Measurements from ENCODE around the gene MOB1B.

MOB1B gene

DNA sequence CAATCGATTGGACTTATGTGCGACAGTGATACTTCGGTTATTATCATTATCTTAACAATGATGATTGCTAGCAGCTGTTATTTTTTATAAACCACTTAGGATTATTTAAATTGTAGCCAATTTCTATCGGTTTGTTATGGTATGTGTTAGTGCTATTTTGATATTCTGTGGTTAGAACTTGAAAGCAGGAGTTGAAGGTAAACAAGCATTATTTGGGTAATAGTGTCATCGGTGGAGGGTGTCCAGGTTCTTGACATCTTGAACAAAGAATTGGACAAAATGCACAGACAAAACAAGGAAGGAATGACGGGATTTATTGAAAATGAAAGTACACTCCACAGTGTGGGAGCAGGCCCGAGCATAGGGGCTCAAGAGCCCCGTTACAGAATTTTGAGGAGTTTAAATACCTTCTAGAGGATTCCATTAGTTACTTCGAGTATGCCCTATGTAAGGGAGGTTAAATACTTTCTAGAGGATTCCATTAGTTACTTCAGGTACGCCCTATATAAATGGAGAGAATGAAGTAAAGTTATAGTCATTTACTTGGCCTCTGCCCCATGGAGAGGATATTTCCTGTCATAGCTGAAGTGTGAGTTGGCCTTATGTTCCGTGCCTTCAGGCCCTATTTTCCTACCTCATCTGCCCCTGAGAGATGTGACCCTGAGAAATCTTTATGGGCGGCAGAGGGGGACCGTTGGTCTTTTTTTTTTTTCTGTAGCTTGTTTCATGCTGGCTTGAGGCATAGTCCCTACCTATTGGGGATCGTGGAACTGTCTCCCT, 13.1 kb downstream of the MOB1B start:
- DNase-seq: no peak

GRCh38 chr4:70915874-70916559, 13.8 kb downstream of the MOB1B start:
- no peak for DNase-seq

GRCh38 chr4:70920592-70920991, 18.4 kb downstream of the MOB1B start:
- no peak for DNase-seq

GRCh38 chr4:70925418-70925817, 23.2 kb downstream of the MOB1B start:
- no peak for DNase-seq

DNA sequence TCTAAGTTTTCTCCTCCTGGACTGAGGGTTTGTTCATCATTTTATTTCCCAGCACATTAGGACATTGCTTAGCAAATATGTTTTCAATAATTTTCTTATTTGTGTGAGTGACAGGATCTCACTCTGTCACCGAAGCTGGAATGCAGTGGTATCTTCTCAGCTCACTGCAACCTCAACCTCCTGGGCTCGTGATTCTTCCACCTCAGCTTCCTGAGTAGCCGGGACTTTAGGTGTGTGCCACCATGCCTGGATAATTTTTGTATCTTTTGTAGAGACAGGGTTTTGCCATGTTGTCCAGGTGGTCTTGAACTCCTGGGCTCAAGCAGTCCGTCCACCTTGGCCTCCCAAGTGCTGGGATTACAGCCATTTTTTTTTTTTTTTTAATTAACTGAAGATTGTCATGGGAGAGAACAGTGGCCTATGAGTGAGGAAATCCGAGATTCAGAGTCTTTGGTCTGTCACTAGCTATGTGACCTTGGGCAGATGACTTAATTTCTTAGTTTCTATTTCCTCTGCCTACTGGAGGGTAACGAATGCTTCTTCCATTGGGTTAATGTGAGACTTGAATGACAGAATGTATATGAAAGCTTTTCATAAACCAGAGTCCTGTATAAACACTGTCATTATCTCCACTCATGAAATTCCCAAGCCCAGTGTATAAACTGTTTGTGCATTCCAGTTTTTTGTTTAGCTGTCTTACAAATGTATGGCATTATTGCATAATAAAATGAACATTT, 23.9 kb downstream of the MOB1B start:
- peak; percentile 87 for DNase-seq

GRCh38 chr4:70927502-70928137, 25.5 kb downstream of the MOB1B start:
- peak; percentile 59 for DNase-seq

GRCh38 chr4:70930530-70931256, 28.5 kb downstream of the MOB1B start:
- DNase-seq: no peak

DNA sequence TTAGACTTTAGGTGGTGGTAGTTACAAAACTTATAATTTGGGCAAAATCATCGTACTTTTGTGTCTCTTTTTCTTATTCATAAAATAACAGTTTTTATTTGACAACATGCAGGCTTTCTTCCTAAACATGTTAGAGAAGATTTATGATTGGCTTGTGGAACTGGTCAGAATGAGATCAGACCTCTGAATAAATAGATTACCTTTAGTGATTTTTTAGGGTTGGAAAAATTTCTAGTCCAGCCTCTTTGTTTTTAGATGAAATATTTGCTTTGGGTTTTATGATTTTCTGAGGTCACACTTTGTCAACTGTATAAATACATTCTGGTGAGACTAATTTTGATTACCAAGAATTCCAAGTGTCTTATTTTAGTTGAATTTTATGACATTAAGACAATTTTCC, 29.2 kb downstream of the MOB1B start:
- no peak for DNase-seq

DNA sequence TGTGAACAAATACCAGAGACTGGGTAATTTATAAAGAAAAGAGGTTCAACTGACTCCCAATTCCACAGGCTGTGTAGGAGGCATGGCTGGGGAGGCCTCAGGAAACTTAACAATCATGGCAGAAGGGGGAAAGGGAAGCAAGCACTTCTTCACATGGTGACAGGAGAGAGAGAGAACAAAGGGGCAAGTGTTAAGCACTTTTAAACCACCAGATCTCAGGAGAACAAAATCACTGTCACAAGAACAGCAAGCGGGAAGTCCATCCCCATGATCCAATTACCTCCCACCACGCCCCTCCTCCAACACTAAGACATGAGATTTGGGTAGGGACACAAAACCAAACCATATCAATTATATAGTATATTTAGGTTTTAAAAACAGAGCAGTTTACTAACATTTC, 30.8 kb downstream of the MOB1B start:
- no peak for DNase-seq

DNA sequence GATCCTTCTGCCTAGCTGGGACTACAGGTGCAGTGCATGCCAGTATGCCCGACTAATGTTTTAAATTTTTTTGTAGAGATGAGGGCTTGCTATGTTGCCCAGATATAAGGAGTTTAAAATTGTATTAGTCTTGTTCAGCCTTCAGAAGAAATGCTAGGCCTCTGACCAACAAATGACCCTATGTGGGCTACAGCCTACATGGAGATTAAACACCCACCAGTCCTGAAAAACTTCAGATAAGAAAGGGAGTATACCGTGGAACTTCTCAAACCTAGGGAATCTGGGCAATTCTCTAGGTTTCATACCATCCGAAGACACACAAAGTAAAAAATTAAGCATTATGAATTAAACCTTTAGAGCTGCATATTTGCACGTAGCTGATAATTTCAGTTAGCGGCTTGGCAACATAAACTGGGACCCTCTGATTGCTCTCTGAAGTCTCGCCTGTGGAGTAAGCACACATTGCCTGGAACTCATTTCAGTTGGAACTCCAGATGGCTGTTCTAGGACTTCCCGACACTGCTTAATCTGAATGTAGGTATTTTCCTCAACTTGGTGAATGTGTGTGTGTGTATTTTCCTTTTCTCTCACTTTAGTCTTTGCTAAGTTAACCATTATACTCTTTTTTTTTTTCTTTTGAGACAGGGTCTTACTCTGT, 33.0 kb downstream of the MOB1B start:
- DNase-seq: no peak

DNA sequence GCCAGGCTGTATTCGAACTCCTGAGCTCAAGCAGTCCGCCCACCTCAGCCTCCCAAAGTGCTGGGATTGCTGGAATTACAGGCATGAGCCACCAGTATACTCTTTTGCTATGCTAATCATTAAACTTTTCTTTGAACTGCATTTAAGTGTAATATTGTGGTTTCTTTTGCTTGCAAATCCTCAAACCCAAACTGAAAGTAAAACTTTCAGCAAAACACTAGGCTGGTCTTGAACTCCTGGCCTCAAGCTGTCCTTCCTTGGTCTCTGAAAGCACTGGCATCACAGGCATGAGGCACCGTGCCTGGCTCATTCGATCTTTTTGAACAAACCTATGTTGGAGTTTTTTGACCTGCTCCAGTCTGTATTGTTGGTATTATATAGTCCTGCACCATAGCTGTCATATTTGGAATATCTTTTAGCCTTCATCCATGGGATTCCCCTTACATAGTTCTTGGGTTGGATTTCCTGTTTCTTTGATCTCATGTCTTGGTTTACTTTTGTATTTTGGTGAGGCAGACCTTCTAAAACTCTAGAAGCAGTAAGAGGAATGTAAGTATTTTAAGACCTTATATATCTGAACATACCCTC, 34.1 kb downstream of the MOB1B start:
- peak; percentile 7 for DNase-seq

GRCh38 chr4:70938086-70938485, 35.9 kb downstream of the MOB1B start:
- DNase-seq: no peak

GRCh38 chr4:70940134-70940533, 38.0 kb downstream of the MOB1B start:
- DNase-seq: no peak

GRCh38 chr4:70943114-70943513, 40.9 kb downstream of the MOB1B start:
- peak; percentile 74 for DNase-seq

- peak; percentile 88 for DNase-seq
Observed at GRCh38 chr4:70945046-70945445, 42.9 kb downstream of the MOB1B start.

DNA sequence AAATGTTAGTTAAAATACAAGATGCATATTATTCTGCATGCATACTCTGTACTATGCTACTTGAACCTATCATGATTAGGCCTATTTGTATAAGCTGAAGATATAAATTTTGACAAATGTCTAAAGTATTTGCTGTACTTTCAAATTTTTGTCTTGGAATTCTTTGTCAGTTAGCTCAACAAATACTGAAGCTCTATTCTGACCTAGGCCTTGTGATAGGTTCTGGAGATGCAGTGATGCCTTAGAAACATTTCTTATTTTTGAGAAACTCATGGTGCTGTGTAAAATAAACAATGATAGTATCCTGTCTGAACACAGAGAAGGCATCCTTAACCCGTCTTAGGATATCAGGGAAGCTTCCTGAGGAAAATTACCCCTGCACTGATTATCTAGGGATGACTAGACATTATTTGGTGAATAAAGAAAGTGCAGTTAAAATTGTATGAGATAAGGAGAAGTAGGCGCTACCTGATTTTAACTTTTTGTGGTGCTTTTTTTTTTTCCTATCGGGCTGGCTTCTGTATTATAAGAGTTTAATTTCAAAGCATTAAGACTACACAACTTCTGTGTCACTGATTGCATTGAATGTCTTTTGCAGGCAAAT, 43.4 kb downstream of the MOB1B start:
- DNase-seq: no peak

DNA sequence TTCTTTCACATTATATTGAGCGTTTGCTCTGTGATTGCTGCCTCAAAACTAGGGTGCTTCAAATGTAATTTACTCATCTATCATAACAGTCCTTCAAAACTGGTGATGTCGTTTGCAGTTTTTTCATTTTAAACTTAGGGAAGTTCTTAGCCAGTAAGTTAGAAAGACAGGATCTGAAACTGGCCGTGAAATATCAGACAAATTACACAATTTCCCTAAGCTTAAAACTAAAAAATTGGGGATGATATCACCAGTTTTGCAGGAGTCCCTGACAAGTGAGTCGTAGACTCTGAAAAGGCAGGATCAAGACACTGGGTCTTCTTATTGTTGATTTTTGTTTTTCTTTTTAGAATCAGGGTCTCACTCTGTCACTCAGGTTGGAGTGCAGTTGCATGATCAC, 44.8 kb downstream of the MOB1B start:
- DNase-seq: peak; percentile 93

DNA sequence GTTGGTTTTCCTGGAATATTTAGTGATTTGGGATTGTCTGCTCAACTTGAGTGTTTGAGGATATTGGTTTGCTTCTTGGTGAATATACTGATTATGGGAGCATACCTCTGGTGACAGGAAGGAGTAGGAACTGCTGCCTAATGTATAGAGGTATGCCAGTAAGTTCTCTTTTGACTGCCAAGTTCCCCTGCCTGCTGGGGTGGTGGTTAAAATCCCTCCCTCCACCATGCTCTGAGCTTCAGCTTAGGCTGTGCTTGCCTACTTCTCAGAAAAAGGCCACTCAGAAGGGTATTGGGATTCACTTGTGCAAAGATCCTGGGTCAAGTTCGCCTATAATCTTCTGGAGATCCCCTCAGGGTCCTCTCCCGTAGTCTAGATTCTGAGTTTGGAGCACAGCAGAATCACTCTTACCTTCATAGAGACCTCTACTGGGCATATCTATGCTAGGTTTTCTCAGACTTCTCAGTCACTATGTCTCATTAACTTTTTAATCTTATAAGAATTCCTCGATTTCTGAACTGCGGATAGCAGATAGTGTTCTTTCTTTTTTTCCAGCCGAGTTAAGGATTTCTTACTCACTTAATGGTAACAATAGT, 46.6 kb downstream of the MOB1B start:
- peak; percentile 22 for DNase-seq

- DNase-seq: peak; percentile 32
Observed at GRCh38 chr4:70954032-70954431, 51.9 kb downstream of the MOB1B start.

DNA sequence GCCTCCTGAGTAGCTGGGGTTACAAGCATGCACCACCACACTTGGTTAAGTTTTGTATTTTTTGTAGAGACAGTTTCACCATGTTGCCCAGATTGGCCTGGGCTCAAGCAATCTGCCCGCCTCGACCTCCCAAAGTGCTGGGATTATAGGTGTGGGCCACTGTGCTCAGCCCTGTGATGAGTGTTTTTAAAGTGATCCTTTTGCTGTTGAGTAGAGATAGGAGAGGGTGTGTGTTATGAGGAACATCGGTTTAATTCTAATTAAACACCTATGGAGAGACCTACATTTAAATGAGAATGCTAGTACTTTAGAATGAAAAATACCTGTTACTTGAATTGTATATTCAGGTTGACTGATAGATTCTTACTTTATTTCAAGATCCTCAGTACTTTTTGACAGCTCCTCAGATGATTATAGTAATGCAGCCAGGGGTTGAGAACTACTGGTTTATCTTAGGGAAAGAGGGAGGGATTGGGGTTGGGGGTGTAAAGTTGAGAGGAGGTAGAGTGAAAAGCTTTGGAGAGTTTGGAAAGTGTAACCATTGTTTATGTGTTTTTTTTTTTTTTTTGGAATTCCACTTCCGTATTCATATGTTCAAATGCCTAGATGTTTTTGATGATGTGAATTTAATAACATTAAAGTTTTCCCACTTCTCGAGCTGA, 54.5 kb downstream of the MOB1B start:
- DNase-seq: no peak

Measured in inflammatory macrophage treated with lipopolysaccharide for 4 hours (primary cell).